GM19023 (cell line): ENCODE measurements around the gene TRIM41.
"Not testable (repeated sequence)": the region's sequence is repeated elsewhere in the genome, so short reads cannot be mapped to it uniquely, and the experiment has no call there.

Experiments used
- ATAC-seq: cut with Tn5 transposase; IDR thresholded peaks from one replicate; pipeline ENCODE4 v1.9.1; 2021; ENCODE audit warnings: mild to moderate bottlenecking, moderate library complexity; ENCODE audit not compliant: unreplicated experiment

TRIM41 gene

GRCh38 chr5:181223058-181223728 is at the start of gene TRIM41:
TRIM41 (plus strand) TSS chr5:181223281; CDS start chr5:181224000, 719 bp downstream.
- peak; percentile 69 for ATAC-seq

DNA sequence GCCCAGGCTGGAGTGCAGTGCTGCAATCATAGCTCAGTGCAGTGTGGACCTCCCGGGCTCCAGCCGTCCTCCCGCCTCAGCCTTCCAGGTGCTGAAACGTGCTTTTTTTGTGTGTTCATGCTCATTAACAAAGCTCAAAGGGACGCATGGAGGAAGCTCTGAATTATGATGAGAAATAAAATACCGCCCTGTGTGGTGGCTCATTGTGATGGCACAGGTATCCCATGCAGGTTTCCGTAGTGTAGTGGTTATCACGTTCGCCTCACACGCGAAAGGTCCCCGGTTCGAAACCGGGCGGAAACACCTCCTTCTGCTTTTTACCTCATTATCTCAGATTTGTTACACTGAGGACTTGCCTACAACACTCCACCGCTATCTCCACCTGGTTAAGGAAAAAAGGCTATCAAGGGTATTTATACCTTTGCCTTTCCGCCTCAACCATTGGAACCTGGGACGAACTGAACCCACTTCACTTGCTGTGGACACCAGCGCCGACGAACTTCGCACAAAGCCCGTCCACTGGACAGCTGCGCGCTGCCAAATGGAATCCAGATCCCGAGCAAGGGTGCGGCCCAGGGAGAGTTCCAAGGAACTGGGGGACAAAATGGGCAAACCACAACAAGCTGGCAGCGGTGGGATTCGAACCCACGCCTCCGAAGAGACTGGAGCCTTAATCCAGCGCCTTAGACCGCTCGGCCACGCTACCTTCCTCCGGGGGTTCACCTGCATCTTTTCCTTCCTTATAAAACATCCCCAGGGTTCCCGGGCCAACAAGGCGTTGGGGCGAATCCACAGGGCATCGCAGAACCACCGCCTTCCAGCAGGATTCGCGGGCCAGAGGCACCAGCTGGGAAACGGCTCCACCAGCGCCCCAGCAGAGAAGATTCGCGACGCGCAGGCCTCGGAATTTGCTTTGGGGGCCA is 49.4 kb upstream of the TRIM41 start:
- ATAC-seq, result no peak

DNA sequence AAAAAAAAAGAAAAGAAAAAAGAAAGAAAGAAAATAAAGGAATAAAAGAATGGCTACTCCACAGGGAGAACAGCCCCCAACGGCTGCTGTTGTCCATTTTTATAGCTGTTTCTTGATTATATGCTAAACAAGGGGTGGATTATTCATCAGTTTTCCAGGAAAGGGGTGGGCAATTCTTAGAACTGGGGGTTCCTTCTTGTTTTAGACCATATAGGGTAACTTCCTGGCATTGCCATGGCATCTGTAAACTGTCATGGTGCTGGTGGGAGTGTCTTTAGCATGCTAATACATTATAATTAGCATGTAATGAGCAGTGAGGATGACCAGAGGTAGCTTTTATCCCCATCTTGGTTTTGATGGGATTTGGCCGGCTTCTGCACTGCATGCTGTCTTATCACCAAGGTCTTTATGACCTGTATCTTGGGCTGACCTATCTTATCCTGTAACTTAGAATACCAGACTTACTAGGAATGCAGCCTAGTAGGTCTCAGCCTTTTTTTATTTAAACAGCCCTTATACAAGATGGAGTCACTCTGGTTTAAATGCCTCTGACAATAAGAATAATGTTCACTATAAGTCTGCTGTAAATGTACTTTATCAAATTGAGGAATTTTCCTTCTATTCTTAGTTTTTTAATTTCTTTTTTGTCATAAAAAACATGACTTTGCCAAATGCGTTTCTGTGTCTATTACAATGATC is 46.7 kb upstream of the TRIM41 start:
- ATAC-seq, result no peak

- not testable (repeated sequence) for ATAC-seq
These were observed 45.5 kb upstream of the TRIM41 start for GRCh38 chr5:181177559-181177958.

DNA sequence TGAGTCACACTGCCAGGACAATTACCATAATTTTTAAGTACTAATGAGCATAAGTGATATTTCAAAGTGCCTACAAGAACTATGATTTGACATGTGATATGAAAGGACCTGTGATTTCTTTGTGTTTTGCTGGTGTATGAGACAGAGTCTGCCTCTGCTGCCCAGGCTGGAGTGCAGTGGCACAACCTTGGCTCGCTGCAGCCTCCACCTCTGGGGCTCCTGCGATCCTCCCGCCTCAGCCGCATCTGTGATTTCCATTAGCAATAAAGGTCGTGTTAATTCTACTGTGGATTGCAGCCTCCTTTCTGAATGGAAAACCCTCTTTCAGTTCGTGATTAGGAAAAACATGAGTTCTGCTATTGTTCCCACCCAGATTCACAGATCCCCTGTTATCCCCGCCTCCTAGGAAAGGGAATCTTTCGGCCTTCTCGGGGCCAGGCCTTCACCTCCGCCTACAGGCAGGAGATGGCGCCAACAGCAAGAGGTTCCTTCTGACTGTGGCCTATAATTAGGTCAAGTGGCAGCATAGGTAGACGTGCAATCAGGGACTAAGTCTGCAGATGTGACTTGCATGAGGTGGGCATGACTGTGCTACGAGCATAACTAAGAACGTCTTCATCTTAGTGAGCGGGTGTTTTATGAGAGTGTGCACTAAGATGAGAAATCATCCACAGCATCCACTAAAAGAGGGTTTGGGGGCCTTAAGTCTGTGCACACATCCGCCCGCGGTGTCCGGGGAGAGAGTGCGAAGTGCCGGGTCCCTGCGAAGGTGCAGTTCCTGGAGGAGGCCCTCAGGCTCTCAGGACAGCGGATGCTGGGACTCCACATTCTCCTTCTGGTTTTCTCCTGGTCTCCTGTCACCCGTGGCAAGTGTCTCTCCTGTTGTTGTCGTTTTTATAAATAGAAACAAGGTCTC is 41.2 kb upstream of the TRIM41 start:
- ATAC-seq, result peak; percentile 62

DNA sequence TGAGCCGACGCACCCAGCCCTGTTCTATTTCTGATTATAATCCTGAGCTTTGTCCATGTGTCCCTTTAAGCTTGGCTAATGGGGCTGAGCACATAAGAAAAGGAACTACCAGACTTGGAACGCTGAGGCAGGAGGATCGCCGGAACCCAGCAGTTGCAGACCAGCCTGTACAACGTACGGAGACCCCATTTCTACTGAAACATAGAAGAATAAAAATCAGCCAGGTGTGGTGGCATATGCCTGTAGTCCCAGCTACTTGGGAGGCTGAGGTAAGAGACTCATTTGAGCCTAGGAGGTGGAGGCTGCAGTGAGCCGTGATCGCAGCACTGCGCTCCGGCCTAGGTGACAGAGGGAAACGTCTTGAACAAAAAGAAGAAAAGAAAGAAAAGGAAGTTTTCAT is 40.4 kb upstream of the TRIM41 start:
- no peak for ATAC-seq

DNA sequence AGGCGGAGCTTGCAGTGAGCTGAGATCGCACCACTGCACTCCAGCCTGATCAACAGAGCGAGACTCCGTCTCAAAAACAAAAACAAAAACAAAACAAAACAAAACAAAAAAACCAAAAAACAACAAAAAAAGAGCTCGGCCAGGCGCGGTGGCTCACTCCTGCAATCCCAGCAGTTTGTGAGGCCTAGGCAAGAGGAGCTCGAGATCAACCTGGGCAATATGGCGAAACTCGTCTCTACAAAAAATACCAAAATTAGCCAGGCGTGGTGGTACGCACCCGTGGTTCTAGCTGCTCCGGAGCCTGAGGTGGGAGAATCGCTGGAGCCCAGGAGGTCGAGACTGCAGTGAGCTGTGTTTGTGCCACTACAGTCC is 38.2 kb upstream of the TRIM41 start:
- no peak for ATAC-seq

DNA sequence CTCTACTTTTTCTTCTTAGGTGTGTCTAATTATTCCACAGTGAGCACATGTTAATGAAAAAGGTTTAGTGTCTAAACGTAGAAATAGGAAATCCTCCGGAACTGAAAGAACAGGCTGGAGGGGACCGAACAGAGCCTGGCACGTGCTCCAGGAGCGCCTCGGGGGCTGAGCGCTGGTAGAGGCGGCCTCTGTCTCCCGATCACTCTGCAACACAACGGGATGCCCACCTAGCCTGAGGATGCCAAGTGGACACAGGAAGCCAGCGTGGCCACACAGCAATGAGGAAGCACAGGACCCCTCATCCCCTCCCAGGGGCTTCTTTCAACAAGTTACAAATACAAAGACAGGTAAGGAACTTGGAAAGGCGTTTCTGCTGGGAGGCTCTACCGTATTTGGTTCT is 37.5 kb upstream of the TRIM41 start:
- ATAC-seq, result no peak

DNA sequence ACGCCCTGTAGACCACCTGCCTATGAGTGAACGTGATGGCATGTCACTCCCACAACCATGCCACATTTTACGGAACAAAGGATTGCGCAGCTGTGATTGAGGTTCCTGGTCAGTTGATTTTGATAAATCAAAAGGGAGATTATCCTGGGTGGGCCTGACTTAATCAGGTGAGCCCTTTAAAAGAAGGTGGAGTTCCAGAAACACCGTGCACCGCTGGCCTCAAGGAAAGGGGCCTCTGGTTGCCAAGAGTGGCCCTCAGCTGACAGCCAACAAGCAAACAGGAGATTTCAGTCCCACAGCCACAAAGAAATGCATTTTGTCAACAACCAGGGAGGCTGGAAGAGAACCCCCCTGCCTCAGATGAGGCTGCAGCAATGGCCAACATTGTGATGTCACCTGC is 37.1 kb upstream of the TRIM41 start:
- no peak for ATAC-seq

GRCh38 chr5:181186986-181187499 is 36.0 kb upstream of the TRIM41 start:
- no peak for ATAC-seq

- no peak for ATAC-seq
These were observed 35.4 kb upstream of the TRIM41 start for GRCh38 chr5:181187500-181188213.

DNA sequence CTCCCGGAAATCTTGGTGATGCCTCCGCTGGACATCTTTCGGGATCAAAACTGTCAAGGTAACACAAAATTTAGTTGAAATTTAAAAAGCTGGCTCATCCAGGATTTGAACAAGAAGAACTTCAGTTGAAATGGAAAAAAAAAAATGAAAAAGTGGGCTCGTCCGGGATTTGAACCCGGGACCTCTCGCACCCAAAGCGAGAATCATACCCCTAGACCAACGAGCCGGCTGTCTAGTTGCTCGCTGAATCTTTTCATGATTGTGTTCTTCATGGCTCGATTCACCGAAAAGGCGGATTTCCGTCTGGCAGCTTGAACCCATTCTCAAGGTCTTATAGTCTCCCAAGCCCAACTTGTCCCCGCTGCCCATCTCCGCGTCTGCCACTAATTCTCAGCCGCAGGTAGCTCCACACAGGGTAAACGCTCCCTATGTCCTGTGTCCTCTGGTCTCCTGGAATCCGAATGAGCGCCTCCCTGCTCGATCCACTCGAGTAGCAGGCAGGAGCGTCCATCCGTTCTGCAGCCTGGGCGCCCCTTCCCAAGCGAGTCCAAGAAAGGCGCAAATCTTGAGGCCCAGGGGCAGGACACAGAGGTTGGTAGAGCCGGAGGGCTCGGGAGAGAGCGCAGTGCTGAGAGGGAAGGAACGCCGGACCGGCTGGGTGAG is 34.2 kb upstream of the TRIM41 start:
- no peak for ATAC-seq

DNA sequence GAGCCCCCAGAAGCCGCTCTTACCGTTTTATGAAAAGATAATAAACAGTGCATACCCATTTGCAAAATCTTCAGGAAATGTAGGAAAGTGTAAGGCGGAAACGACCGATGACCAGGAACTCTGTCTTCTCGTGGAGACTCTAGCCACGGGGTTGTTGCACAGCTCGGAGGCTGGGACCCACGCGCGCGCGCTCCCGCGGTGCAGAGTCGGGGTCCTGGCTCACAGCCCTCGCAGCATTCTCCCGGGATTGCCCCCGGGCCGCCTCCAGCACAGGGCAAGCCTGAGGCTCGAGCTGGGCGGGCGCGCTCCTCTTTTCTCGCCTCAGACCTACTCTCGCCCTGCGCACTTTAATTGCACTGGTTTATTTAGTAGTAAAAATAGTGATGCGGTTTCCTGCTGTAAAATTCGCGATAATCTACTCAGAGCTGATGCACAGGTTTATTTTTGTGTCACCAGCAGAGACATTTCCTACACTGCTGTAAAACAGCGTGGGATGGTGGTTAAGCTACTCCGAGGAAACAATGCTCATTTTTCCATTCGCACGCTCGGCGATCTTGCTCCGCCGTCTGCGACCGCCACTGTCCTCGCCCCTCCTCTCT is 33.6 kb upstream of the TRIM41 start:
- ATAC-seq, result no peak

GRCh38 chr5:181189962-181190710 is 32.9 kb upstream of the TRIM41 start:
- ATAC-seq, result no peak

- peak; percentile 8 for ATAC-seq
These were observed 32.2 kb upstream of the TRIM41 start for GRCh38 chr5:181190711-181191525.

DNA sequence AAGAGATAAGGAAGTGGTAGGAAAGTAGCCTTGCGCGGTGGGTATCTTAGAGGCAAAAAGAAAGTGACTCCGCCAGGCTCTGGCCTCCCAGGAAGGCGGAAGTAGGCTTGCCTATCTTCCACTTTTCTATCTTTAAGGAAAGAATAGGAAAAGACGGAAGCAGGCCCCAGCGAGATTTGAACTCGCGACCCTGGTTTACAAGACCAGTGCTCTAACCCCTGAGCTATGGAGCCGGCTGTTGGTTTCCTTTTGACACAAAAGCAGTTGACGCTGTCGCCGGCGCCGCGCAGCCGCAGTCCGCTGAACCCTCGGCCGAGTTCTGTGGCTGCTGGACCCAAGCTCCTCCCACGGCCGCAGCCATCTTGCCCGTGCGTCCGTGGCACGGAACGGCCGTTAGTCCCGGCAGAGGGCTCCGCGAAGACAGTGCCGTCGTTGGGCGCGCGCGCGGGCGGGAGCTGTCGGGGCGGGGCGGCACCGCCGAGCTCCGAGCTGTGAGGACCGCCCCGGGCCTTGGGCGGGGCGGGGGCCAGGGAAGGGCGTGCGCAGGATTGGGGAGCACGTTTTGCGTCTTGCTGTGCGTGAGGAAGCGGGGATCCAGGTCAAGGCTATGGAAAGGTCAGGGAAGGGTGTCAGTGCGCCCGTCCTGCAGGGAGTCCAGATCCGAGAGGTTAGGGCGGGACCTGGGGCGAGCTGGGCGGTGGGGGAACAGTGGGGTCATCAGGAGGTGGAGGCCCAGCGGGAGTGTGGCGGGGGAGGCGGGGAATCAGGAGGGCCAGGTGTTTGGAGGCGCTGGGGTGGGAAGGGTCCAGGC is 31.4 kb upstream of the TRIM41 start:
- ATAC-seq, result peak; percentile 66
